HepG2 (cell line): ENCODE results near the gene NOTCH3. TPM values are rescaled to one million over a fixed set of nuclear protein-coding genes. Genes with fewer than 3 reads are reported as not detected.

Source experiments
- FOXC1 ChIP-seq: sonication (generic); formaldehyde crosslinking; IDR thresholded peaks from 2 replicates; pipeline ENCODE4 v1.8.0; 2022; ENCODE audit warnings: mild to moderate bottlenecking, missing genetic modification reagents, borderline replicate concordance
- FOXK1 ChIP-seq: sonication (generic); formaldehyde crosslinking; IDR thresholded peaks from 2 replicates; pipeline ENCODE4 v1.4.0; 2020; ENCODE audit warnings: low read depth, missing genetic modification reagents, borderline replicate concordance
- HDAC1 ChIP-seq: sonication (generic); formaldehyde crosslinking; IDR thresholded peaks from 2 replicates; pipeline ENCODE4 v1.5.1; 2020; ENCODE audit warnings: mild to moderate bottlenecking, missing genetic modification reagents
- KLF13 ChIP-seq: sonication (generic); formaldehyde crosslinking; IDR thresholded peaks from 2 replicates; pipeline ENCODE4 v1.4.0; 2020; ENCODE audit warnings: mild to moderate bottlenecking, missing genetic modification reagents
- NAIF1 ChIP-seq: sonication (generic); formaldehyde crosslinking; IDR thresholded peaks from 2 replicates; pipeline ENCODE4 v1.5.0; 2020; ENCODE audit warnings: mild to moderate bottlenecking, missing genetic modification reagents, borderline replicate concordance
- NFE2 ChIP-seq: sonication (generic); formaldehyde crosslinking; IDR thresholded peaks from 2 replicates; pipeline ENCODE4 v1.4.0; 2020; ENCODE audit warnings: missing genetic modification reagents
- NFKB2 ChIP-seq: sonication (generic); formaldehyde crosslinking; IDR thresholded peaks from 2 replicates; pipeline ENCODE4 v1.4.0; 2020; ENCODE audit warnings: missing genetic modification reagents, borderline replicate concordance
- ONECUT2 ChIP-seq: sonication (generic); formaldehyde crosslinking; IDR thresholded peaks from 2 replicates; pipeline ENCODE4 v1.4.0; 2020; ENCODE audit warnings: missing genetic modification reagents
- RCOR2 ChIP-seq: IDR thresholded peaks from 2 replicates; pipeline ENCODE4 v1.6.1; 2016; ENCODE audit warnings: missing biosample characterization, missing genetic modification reagents
- RNF219 ChIP-seq: sonication (generic); formaldehyde crosslinking; IDR thresholded peaks from 2 replicates; pipeline ENCODE4 v1.5.0; 2020; ENCODE audit warnings: mild to moderate bottlenecking, missing genetic modification reagents
- SUZ12 ChIP-seq: fragments of 150-350 bp; IDR thresholded peaks from 2 replicates; pipeline ENCODE4 v1.6.1; 2014; ENCODE audit warnings: low read depth, low read length
- ZFP41 ChIP-seq: sonication (generic); formaldehyde crosslinking; IDR thresholded peaks from 2 replicates; pipeline ENCODE4 v1.4.0; 2020; ENCODE audit warnings: mild to moderate bottlenecking, missing genetic modification reagents, borderline replicate concordance
- ZNF563 ChIP-seq: sonication (generic); formaldehyde crosslinking; IDR thresholded peaks from 2 replicates; pipeline ENCODE4 v1.8.0; 2022; ENCODE audit warnings: mild to moderate bottlenecking, moderate library complexity, missing genetic modification reagents
- polyA plus RNA-seq, 8 experiments: library from polyadenylated mRNA; depleted of rRNA in 3 of 8; stranded (reverse) in 7 of 8; unstranded in 1 of 8; fragments of >200 nt; fragmentation: Illumina TruSeq in 4 of 8; extraction: Trizol in 4 of 8; gene quantifications; 2 replicates each; pipeline versions ENCODE4 v1.2.1 to v1.2.3, GENCODE V29; 2011 to 2016; ENCODE audit warnings: low read depth in 4 of 8, missing spikeins in 1 of 8, mixed read lengths in 1 of 8; ENCODE audit not compliant: insufficient read depth in 1 of 8
- total RNA-seq, 5 experiments: library from RNA; depleted of rRNA; stranded (reverse); fragments of >200 nt; fragmentation: Illumina TruSeq; extraction: Trizol; gene quantifications; 2 replicates each; pipeline ENCODE4 v1.2.3, GENCODE V29; 2016; ENCODE audit warnings: low read depth in 1 of 5
- TF ChIP-seq, protein P1 (sequence below): sonication (generic); formaldehyde crosslinking; IDR thresholded peaks from 2 replicates; pipeline ENCODE4 v1.9.0; 2021; ENCODE audit warnings: missing genetic modification reagents, borderline replicate concordance
- TF ChIP-seq, protein P2 (sequence below): sonication (generic); formaldehyde crosslinking; IDR thresholded peaks from 2 replicates; pipeline ENCODE4 v1.4.0; 2020; ENCODE audit warnings: missing genetic modification reagents, mild to moderate bottlenecking, borderline replicate concordance
- TF ChIP-seq, protein P3 (sequence below): sonication (generic); formaldehyde crosslinking; IDR thresholded peaks from 2 replicates; pipeline ENCODE4 v1.4.0; 2020; ENCODE audit warnings: missing genetic modification reagents
- TF ChIP-seq, protein P4 (sequence below): sonication (generic); formaldehyde crosslinking; IDR thresholded peaks from 2 replicates; pipeline ENCODE4 v1.5.1; 2020; ENCODE audit warnings: mild to moderate bottlenecking, missing genetic modification reagents, borderline replicate concordance

NOTCH3 gene
- total and polyA plus RNA-seq, 2 of the 13 experiments (the other 11 are each of a cell fraction or from before 2014, with no cell fraction given) = 0.09 to 0.28 TPM

GRCh38 chr19:15180451-15181390 lies 20.1 kb downstream of the NOTCH3 start (continued):
- TF ChIP-seq, protein P1, sequence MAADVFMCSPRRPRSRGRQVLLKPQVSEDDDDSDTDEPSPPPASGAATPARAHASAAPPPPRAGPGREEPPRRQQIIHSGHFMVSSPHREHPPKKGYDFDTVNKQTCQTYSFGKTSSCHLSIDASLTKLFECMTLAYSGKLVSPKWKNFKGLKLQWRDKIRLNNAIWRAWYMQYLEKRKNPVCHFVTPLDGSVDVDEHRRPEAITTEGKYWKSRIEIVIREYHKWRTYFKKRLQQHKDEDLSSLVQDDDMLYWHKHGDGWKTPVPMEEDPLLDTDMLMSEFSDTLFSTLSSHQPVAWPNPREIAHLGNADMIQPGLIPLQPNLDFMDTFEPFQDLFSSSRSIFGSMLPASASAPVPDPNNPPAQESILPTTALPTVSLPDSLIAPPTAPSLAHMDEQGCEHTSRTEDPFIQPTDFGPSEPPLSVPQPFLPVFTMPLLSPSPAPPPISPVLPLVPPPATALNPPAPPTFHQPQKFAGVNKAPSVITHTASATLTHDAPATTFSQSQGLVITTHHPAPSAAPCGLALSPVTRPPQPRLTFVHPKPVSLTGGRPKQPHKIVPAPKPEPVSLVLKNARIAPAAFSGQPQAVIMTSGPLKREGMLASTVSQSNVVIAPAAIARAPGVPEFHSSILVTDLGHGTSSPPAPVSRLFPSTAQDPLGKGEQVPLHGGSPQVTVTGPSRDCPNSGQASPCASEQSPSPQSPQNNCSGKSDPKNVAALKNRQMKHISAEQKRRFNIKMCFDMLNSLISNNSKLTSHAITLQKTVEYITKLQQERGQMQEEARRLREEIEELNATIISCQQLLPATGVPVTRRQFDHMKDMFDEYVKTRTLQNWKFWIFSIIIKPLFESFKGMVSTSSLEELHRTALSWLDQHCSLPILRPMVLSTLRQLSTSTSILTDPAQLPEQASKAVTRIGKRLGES (CRISPR knock-in tag) = no peak
- TF ChIP-seq HDAC1 (CRISPR knock-in tag) (0 out of 2 replicates have a peak, but pooled peaks have one; percentile 28), SUZ12 (no peak), RCOR2 (no peak), ONECUT2 (CRISPR knock-in tag) (no peak), KLF13 (CRISPR knock-in tag) (no peak), FOXC1 (CRISPR knock-in tag) (no peak), NFKB2 (CRISPR knock-in tag) (peak; percentile 81; the same call in 1 of the 2 replicates), RNF219 (CRISPR knock-in tag) (no peak), NFE2 (CRISPR knock-in tag) (no peak), NAIF1 (no peak), ZNF563 (CRISPR knock-in tag) (no peak; the same call in 1 of the 2 replicates), ZFP41 (CRISPR knock-in tag) (no peak), FOXK1 (CRISPR knock-in tag) (no peak)
- TF ChIP-seq, protein P2, sequence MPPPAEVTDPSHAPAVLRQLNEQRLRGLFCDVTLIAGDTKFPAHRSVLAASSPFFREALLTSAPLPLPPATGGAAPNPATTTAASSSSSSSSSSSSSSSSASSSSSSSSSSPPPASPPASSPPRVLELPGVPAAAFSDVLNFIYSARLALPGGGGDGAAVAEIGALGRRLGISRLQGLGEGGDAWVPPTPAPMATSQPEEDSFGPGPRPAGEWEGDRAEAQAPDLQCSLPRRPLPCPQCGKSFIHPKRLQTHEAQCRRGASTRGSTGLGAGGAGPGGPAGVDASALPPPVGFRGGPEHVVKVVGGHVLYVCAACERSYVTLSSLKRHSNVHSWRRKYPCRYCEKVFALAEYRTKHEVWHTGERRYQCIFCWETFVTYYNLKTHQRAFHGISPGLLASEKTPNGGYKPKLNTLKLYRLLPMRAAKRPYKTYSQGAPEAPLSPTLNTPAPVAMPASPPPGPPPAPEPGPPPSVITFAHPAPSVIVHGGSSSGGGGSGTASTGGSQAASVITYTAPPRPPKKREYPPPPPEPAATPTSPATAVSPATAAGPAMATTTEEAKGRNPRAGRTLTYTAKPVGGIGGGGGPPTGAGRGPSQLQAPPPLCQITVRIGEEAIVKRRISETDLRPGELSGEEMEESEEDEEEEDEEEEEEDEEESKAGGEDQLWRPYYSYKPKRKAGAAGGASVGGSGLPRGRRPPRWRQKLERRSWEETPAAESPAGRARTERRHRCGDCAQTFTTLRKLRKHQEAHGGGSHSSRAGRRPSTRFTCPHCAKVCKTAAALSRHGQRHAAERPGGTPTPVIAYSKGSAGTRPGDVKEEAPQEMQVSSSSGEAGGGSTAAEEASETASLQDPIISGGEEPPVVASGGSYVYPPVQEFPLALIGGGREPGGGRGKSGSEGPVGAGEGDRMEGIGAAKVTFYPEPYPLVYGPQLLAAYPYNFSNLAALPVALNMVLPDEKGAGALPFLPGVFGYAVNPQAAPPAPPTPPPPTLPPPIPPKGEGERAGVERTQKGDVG (CRISPR knock-in tag) = no peak
- TF ChIP-seq, protein P3, sequence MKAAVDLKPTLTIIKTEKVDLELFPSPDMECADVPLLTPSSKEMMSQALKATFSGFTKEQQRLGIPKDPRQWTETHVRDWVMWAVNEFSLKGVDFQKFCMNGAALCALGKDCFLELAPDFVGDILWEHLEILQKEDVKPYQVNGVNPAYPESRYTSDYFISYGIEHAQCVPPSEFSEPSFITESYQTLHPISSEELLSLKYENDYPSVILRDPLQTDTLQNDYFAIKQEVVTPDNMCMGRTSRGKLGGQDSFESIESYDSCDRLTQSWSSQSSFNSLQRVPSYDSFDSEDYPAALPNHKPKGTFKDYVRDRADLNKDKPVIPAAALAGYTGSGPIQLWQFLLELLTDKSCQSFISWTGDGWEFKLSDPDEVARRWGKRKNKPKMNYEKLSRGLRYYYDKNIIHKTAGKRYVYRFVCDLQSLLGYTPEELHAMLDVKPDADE (CRISPR knock-in tag) = no peak
- TF ChIP-seq, protein P4, sequence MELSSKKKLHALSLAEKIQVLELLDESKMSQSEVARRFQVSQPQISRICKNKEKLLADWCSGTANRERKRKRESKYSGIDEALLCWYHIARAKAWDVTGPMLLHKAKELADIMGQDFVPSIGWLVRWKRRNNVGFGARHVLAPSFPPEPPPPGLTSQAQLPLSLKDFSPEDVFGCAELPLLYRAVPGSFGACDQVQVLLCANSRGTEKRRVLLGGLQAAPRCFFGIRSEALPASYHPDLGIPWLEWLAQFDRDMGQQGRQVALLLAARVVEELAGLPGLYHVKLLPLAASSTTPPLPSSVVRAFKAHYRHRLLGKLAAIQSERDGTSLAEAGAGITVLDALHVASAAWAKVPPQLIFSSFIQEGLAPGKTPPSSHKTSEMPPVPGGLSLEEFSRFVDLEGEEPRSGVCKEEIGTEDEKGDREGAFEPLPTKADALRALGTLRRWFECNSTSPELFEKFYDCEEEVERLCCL (CRISPR knock-in tag) = no peak
